CD14-positive monocyte (primary cell): ENCODE measurements around the gene RAB6A. TPM values are rescaled to one million over a fixed set of nuclear protein-coding genes. Genes with fewer than 3 reads are reported as not detected.
A peak's percentile ranks its signal among the peaks of the same experiment; 100 is the strongest.
"Not testable (repeated sequence)": the region's sequence is repeated elsewhere in the genome, so short reads cannot be mapped to it uniquely, and the experiment has no call there.

Source experiments
- DNase-seq, 3 donors: peaks; one replicate each; pipeline ENCODE4 v3.0.0-alpha.2; 2011 to 2022
- H2AFZ ChIP-seq: 2 replicates; pipeline ENCODE4 v1.6.0; 2012; ENCODE audit warnings: mild to moderate bottlenecking, low read depth, low read length, inconsistent platforms; ENCODE audit not compliant: insufficient read depth, poor library complexity, severe bottlenecking
- H3K27ac ChIP-seq, 2 donors: 1 replicate in 1 of 2; 2 replicates in 1 of 2; pipeline ENCODE4 v1.5.1; 2012 to 2013; ENCODE audit warnings: low read length in 2 of 2, control low read depth in 1 of 2, inconsistent platforms in 1 of 2, low read depth in 1 of 2, mild to moderate bottlenecking in 1 of 2
- H3K27me3 ChIP-seq, 2 donors: one replicate each; pipeline versions ENCODE4 v1.6.0 to v1.6.1; 2011 to 2013; ENCODE audit warnings: low read length in 2 of 2; ENCODE audit not compliant: control insufficient read depth in 2 of 2, insufficient read depth in 2 of 2
- H3K36me3 ChIP-seq, 2 donors: replicated peaks in 1 of 2; 1 replicate in 1 of 2; 2 replicates in 1 of 2; pipeline versions ENCODE4 v1.5.1 to v1.6.1; 2012 to 2013; ENCODE audit warnings: low read length in 2 of 2, control low read depth in 1 of 2, inconsistent platforms in 1 of 2, mild to moderate bottlenecking in 1 of 2; ENCODE audit not compliant: insufficient read depth in 2 of 2, control insufficient read depth in 1 of 2
- H3K4me1 ChIP-seq, 2 donors: 1 replicate in 1 of 2; 2 replicates in 1 of 2; pipeline versions ENCODE4 v1.5.1 to v1.6.1; 2012 to 2013; ENCODE audit warnings: low read length in 2 of 2, control low read depth in 1 of 2, inconsistent platforms in 1 of 2, mild to moderate bottlenecking in 1 of 2, moderate library complexity in 1 of 2; ENCODE audit not compliant: insufficient read depth in 2 of 2, control insufficient read depth in 1 of 2
- H3K4me2 ChIP-seq: replicated peaks from 2 replicates; pipeline ENCODE3; 2012; ENCODE audit warnings: low read length, moderate library complexity, mild to moderate bottlenecking; ENCODE audit not compliant: poor library complexity, severe bottlenecking; ENCODE audit errors: extremely low read depth
- H3K4me3 ChIP-seq, 3 experiments: fragments of 200-600 bp in 1 of 3; sonication (generic) in 1 of 3; replicated peaks in 1 of 3; 1 replicate in 2 of 3; 2 replicates in 1 of 3; pipeline ENCODE4 v1.5.1; 2011 to 2013; ENCODE audit warnings: low read length in 3 of 3, mild to moderate bottlenecking in 3 of 3, control low read depth in 2 of 3, low read depth in 2 of 3, inconsistent platforms in 1 of 3, moderate library complexity in 1 of 3
- H3K79me2 ChIP-seq: 2 replicates; pipeline ENCODE4 v1.6.0; 2012; ENCODE audit warnings: mild to moderate bottlenecking, control low read depth, inconsistent platforms, low read length, moderate library complexity; ENCODE audit not compliant: insufficient read depth
- H3K9ac ChIP-seq: 2 replicates; pipeline ENCODE4 v1.6.0; 2017; ENCODE audit warnings: low read length, mild to moderate bottlenecking; ENCODE audit not compliant: insufficient read depth, poor library complexity, severe bottlenecking
- H3K9me3 ChIP-seq, 2 donors: replicated peaks in 1 of 2; 1 replicate in 1 of 2; 2 replicates in 1 of 2; pipeline versions ENCODE4 v1.5.1 to v1.6.1; 2012 to 2013; ENCODE audit warnings: low read length in 2 of 2, control low read depth in 1 of 2; ENCODE audit not compliant: control insufficient read depth in 1 of 2, insufficient read depth in 1 of 2
- H4K20me1 ChIP-seq: 2 replicates; pipeline ENCODE4 v1.6.0; 2012; ENCODE audit warnings: mild to moderate bottlenecking, low read length, control low read depth, moderate library complexity; ENCODE audit not compliant: insufficient read depth
- H3K27ac Mint-ChIP-seq, 7 donors: one replicate each; pipeline ENCODE4 v1.8.0; 2020; ENCODE audit warnings: mild to moderate bottlenecking in 7 of 7, mixed read lengths in 7 of 7, moderate library complexity in 6 of 7, inconsistent platforms in 2 of 7
- H3K27me3 Mint-ChIP-seq, 3 donors: one replicate each; pipeline ENCODE4 v1.8.0; 2021 to 2022; ENCODE audit warnings: low read depth in 3 of 3, mild to moderate bottlenecking in 3 of 3, mixed read lengths in 3 of 3, moderate library complexity in 3 of 3, inconsistent platforms in 1 of 3
- H3K36me3 Mint-ChIP-seq, 2 donors: one replicate each; pipeline ENCODE4 v1.8.0; 2020; ENCODE audit warnings: mixed read lengths in 2 of 2, inconsistent platforms in 1 of 2, mild to moderate bottlenecking in 1 of 2
- H3K4me1 Mint-ChIP-seq: one replicate; pipeline ENCODE4 v1.8.0; 2020; ENCODE audit warnings: mild to moderate bottlenecking, mixed read lengths
- H3K4me3 Mint-ChIP-seq, 2 donors: one replicate each; pipeline ENCODE4 v1.8.0; 2020; ENCODE audit warnings: mild to moderate bottlenecking in 2 of 2, mixed read lengths in 2 of 2, moderate library complexity in 1 of 2
- H3K9me3 Mint-ChIP-seq, 7 donors: one replicate each; pipeline ENCODE4 v1.8.0; 2020 to 2022; ENCODE audit warnings: mixed read lengths in 7 of 7, mild to moderate bottlenecking in 6 of 7, moderate library complexity in 6 of 7, inconsistent platforms in 2 of 7
- WGBS: methylation state at CpG from one replicate; pipeline ENCODE4 v1.1.5; 2013; ENCODE audit warnings: missing lambda C conversion rate; ENCODE audit not compliant: insufficient coverage; 5-methylcytosine and 5-hydroxymethylcytosine counted together
- intact Hi-C, 2 donors: fragments of 100-400 bp; cut with micrococcal nuclease; formaldehyde crosslinking; loops; one replicate each; pipeline versions ENCODE4 v1.15.0 to v1.15.1; 2023
- polyA plus RNA-seq, 3 donors: library from polyadenylated mRNA; depleted of rRNA in 1 of 3; unstranded in 2 of 3; stranded (reverse) in 1 of 3; fragments of 300-500 nt in 2 of 3; fragments of >200 nt in 1 of 3; fragmentation: Illumina TruSeq in 2 of 3; gene quantifications; 1 replicate in 2 of 3; 2 replicates in 1 of 3; pipeline ENCODE4 v1.2.3, GENCODE V29; 2012 to 2021
- TF ChIP-seq, protein P1 (sequence below): fragments of 200-600 bp; IDR thresholded peaks from one replicate; pipeline ENCODE4 v1.8.0; 2022; ENCODE audit warnings: antibody characterized with exemption, mild to moderate bottlenecking

RAB6A gene
- polyA plus RNA-seq, 3 donors = 38.3 to 91.3 (median 78.6) TPM

DNA sequence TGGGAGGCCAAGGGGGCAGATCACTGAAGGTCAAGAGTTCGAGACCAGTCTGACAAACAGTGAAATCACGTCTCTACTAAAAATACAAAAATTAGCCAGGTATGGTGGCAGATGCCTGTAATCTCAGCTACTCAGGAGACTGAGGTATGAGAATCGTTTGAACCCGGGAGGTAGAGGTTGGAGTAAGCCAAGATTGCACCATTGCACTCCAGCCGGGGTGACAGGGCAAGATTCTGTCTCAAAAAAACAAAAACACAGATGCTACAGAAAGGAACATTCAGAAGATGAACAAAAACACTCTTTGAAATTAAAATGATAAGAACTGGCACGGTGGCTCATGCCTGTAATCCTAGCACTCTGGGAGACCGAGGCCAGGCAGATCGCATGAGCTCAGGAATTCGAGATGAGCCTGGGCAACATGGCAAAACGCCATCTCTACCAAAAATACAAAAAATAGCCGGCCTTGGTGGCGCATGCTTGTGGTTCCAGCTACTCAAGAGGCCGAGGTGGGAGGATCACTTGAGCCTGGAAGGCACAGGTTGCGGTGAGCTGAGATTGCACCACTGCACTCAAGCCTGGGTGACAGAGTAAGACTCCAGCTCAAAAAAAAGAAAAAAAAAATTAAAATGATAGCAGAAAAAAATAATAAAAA lies 8.5 kb downstream of the RAB6A start:
- no peak overlapping the region for H3K9ac ChIP-seq
- H3K36me3 ChIP-seq = peaks cover 0 to 5% of the 10 kb centered on the region in 2 donors
- no peak overlapping the region for H3K4me3 ChIP-seq
- peaks cover 0 to 3% of the 10 kb centered on the region in 2 donors for H3K9me3 ChIP-seq
- Mint-ChIP-seq H3K27me3 (peaks cover 0 to 3% (median 0%) of the 10 kb centered on the region in 3 donors), H3K27ac (peak overlapping the region in 5 of 7 donors; percentile 12 to 84 (median 26)), H3K4me3 (no peak overlapping the region), H3K36me3 (peaks cover 4 to 17% of the 10 kb centered on the region in 2 donors), H3K9me3 (peaks cover 0 to 6% (median 3%) of the 10 kb centered on the region in 7 donors), H3K4me1 (peaks cover 39% of the 10 kb centered on the region)
- no peaks in the 10 kb centered on the region for H3K27me3 ChIP-seq
- H3K4me1 ChIP-seq = peaks cover 14 to 27% of the 10 kb centered on the region in 2 donors
- no peak overlapping the region for H3K4me2 ChIP-seq
- H4K20me1 ChIP-seq = peaks cover 98% of the 10 kb centered on the region
- peaks cover 98% of the 10 kb centered on the region for H3K79me2 ChIP-seq
- intact Hi-C loops = loop anchor here in 1 of 2 donors (5.0 kb wide), 1 partner anchor 35 kb away; the partner anchor contains the start of gene MRPL48
- H3K27ac ChIP-seq = no peak overlapping the region
- no peak overlapping the region for H2AFZ ChIP-seq
- TF ChIP-seq, protein P1, sequence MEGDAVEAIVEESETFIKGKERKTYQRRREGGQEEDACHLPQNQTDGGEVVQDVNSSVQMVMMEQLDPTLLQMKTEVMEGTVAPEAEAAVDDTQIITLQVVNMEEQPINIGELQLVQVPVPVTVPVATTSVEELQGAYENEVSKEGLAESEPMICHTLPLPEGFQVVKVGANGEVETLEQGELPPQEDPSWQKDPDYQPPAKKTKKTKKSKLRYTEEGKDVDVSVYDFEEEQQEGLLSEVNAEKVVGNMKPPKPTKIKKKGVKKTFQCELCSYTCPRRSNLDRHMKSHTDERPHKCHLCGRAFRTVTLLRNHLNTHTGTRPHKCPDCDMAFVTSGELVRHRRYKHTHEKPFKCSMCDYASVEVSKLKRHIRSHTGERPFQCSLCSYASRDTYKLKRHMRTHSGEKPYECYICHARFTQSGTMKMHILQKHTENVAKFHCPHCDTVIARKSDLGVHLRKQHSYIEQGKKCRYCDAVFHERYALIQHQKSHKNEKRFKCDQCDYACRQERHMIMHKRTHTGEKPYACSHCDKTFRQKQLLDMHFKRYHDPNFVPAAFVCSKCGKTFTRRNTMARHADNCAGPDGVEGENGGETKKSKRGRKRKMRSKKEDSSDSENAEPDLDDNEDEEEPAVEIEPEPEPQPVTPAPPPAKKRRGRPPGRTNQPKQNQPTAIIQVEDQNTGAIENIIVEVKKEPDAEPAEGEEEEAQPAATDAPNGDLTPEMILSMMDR = no peak
- DNase-seq = no peak
- 94% methylated on average over 8 of the region's 14 CpGs for WGBS

DNA sequence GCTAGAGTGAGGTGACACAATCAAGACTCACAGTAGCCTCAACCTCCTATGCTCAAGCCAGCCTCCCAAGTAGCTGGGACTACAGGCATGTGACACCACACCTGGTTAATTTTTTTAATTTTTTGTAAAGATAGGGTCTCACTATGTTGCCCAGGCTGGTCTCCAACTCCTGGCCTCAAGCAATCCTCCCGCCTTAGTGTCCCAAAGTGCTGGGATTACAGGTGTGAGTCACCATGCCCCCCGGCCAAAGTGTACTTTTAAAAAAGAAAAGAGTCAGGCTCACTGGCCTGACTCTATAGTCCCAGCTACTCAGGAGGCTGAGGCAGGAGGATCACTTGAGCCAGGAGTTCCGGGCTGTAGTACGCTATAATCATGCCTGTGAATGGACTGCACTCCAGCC lies 10.0 kb downstream of the RAB6A start:
- not testable (repeated sequence) for H3K4me2 ChIP-seq, H2AFZ ChIP-seq, H3K9me3 ChIP-seq, H3K4me3 ChIP-seq, H3K9me3 Mint-ChIP-seq, DNase-seq, H3K27me3 Mint-ChIP-seq, H3K36me3 ChIP-seq, H3K27me3 ChIP-seq, H3K4me3 Mint-ChIP-seq, H3K9ac ChIP-seq
- Histone ChIP-seq H4K20me1 (peaks cover 100% of the 10 kb centered on the region), H3K27ac (peak overlapping the region in 1 of 2 donors; percentile 11), H3K4me1 (peaks cover 13 to 15% of the 10 kb centered on the region in 2 donors), H3K79me2 (peaks cover 99% of the 10 kb centered on the region)
- H3K4me1 Mint-ChIP-seq = peaks cover 36% of the 10 kb centered on the region
- peaks cover 4 to 14% of the 10 kb centered on the region in 2 donors for H3K36me3 Mint-ChIP-seq
- intact Hi-C loops = loop anchor here in 1 of 2 donors (5.0 kb wide), 1 partner anchor 36 kb away; the partner anchor contains the start of gene MRPL48
- peak overlapping the region in 2 of 7 donors; percentile 37 to 79 for H3K27ac Mint-ChIP-seq
- WGBS = 100% methylated on average over 2 of the region's 4 CpGs
